HepG2 (cell line): ENCODE data around the gene PIBF1. TPM values are rescaled to one million over a fixed set of nuclear protein-coding genes. Genes with fewer than 3 reads are reported as not detected.
A peak's percentile ranks its signal among the peaks of the same experiment; 100 is the strongest.

Source experiments
- FOXJ3 ChIP-seq: sonication (generic); formaldehyde crosslinking; IDR thresholded peaks from 2 replicates; pipeline ENCODE4 v1.4.0; 2020; ENCODE audit warnings: missing genetic modification reagents, mild to moderate bottlenecking, borderline replicate concordance
- STAT5B ChIP-seq: sonication (generic); formaldehyde crosslinking; IDR thresholded peaks from 2 replicates; pipeline ENCODE4 v1.4.0; 2020; ENCODE audit warnings: missing genetic modification reagents
- YY1 ChIP-seq: IDR thresholded peaks from 2 replicates; pipeline ENCODE4 v1.6.1; 2011; ENCODE audit warnings: low read length, low read depth, moderate library complexity, mild to moderate bottlenecking; ENCODE audit not compliant: insufficient read depth, insufficient replicate concordance
- polyA plus RNA-seq, 8 experiments: library from polyadenylated mRNA; depleted of rRNA in 3 of 8; stranded (reverse) in 7 of 8; unstranded in 1 of 8; fragments of >200 nt; fragmentation: Illumina TruSeq in 4 of 8; extraction: Trizol in 4 of 8; gene quantifications; 2 replicates each; pipeline versions ENCODE4 v1.2.1 to v1.2.3, GENCODE V29; 2011 to 2016; ENCODE audit warnings: low read depth in 4 of 8, missing spikeins in 1 of 8, mixed read lengths in 1 of 8; ENCODE audit not compliant: insufficient read depth in 1 of 8
- total RNA-seq, 5 experiments: library from RNA; depleted of rRNA; stranded (reverse); fragments of >200 nt; fragmentation: Illumina TruSeq; extraction: Trizol; gene quantifications; 2 replicates each; pipeline ENCODE4 v1.2.3, GENCODE V29; 2016; ENCODE audit warnings: low read depth in 1 of 5
- TF ChIP-seq, protein P1 (sequence below): sonication (generic); formaldehyde crosslinking; IDR thresholded peaks from 2 replicates; pipeline ENCODE4 v1.4.0; 2020; ENCODE audit warnings: missing genetic modification reagents, borderline replicate concordance
- TF ChIP-seq, protein P2 (sequence below): IDR thresholded peaks from 2 replicates; pipeline ENCODE4 v1.6.1; 2016; ENCODE audit warnings: mild to moderate bottlenecking
- TF ChIP-seq, protein P3 (sequence below), 2 experiments: fragments of 450-650 bp in 1 of 2; sonication (generic) in 1 of 2; formaldehyde crosslinking in 1 of 2; IDR thresholded peaks; 2 replicates each; pipeline versions ENCODE4 v1.6.1 to v1.8.0; 2016 to 2022; ENCODE audit warnings: antibody characterized with exemption in 1 of 2, mild to moderate bottlenecking in 1 of 2, missing genetic modification reagents in 1 of 2

Gene PIBF1
- total and polyA plus RNA-seq, 2 of the 13 experiments (the other 11 are each of a cell fraction or from before 2014, with no cell fraction given): 4.2 to 15.8 TPM

DNA sequence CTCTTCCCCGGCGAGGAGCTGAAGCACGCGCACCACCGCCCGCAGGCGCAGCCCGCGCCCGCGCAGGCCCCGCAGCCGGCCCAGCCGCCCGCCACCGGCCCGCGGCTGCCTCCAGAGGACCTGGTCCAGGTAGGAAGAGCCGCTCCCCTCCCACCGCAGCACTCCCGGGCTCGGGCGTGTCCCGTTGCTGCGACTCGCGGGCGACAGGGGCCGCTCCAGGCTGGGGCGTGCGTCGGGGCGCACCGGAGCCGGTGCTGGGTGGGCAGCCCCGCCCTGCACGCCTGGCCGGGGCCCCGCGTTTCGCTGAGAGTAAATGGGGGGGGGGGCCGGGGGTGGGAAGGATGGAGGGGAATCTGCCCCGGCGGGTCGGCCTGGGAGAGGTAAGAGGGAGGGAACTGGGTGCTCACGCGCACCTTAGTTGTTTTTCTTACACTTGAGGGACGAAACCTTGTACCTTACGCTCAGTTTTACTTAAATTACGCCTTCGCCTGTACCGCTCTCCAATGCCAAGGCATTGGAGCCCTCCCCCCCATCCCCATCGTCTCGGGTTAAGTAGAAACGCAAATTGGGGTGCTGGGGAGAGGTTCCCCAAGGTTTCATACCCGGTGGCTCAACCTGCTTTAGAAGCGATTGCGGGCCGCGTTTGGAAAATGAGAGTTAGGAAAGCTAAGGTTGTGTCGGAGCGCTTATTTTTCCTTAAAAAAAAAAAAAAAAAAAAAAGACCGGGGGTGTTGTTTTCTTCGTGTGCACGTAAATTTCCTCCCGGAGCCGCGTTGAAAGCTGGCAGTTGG, 277.7 kb downstream of the PIBF1 start (continued):
- TF ChIP-seq, protein P1, sequence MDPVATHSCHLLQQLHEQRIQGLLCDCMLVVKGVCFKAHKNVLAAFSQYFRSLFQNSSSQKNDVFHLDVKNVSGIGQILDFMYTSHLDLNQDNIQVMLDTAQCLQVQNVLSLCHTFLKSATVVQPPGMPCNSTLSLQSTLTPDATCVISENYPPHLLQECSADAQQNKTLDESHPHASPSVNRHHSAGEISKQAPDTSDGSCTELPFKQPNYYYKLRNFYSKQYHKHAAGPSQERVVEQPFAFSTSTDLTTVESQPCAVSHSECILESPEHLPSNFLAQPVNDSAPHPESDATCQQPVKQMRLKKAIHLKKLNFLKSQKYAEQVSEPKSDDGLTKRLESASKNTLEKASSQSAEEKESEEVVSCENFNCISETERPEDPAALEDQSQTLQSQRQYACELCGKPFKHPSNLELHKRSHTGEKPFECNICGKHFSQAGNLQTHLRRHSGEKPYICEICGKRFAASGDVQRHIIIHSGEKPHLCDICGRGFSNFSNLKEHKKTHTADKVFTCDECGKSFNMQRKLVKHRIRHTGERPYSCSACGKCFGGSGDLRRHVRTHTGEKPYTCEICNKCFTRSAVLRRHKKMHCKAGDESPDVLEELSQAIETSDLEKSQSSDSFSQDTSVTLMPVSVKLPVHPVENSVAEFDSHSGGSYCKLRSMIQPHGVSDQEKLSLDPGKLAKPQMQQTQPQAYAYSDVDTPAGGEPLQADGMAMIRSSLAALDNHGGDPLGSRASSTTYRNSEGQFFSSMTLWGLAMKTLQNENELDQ (CRISPR knock-in tag): no peak
- TF ChIP-seq YY1: peak; percentile 14
- TF ChIP-seq STAT5B (CRISPR knock-in tag): no peak
- TF ChIP-seq, protein P2, sequence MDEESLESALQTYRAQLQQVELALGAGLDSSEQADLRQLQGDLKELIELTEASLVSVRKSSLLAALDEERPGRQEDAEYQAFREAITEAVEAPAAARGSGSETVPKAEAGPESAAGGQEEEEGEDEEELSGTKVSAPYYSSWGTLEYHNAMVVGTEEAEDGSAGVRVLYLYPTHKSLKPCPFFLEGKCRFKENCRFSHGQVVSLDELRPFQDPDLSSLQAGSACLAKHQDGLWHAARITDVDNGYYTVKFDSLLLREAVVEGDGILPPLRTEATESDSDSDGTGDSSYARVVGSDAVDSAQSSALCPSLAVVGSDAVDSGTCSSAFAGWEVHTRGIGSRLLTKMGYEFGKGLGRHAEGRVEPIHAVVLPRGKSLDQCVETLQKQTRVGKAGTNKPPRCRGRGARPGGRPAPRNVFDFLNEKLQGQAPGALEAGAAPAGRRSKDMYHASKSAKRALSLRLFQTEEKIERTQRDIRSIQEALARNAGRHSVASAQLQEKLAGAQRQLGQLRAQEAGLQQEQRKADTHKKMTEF (CRISPR knock-in tag): no peak
- TF ChIP-seq, protein P3, sequence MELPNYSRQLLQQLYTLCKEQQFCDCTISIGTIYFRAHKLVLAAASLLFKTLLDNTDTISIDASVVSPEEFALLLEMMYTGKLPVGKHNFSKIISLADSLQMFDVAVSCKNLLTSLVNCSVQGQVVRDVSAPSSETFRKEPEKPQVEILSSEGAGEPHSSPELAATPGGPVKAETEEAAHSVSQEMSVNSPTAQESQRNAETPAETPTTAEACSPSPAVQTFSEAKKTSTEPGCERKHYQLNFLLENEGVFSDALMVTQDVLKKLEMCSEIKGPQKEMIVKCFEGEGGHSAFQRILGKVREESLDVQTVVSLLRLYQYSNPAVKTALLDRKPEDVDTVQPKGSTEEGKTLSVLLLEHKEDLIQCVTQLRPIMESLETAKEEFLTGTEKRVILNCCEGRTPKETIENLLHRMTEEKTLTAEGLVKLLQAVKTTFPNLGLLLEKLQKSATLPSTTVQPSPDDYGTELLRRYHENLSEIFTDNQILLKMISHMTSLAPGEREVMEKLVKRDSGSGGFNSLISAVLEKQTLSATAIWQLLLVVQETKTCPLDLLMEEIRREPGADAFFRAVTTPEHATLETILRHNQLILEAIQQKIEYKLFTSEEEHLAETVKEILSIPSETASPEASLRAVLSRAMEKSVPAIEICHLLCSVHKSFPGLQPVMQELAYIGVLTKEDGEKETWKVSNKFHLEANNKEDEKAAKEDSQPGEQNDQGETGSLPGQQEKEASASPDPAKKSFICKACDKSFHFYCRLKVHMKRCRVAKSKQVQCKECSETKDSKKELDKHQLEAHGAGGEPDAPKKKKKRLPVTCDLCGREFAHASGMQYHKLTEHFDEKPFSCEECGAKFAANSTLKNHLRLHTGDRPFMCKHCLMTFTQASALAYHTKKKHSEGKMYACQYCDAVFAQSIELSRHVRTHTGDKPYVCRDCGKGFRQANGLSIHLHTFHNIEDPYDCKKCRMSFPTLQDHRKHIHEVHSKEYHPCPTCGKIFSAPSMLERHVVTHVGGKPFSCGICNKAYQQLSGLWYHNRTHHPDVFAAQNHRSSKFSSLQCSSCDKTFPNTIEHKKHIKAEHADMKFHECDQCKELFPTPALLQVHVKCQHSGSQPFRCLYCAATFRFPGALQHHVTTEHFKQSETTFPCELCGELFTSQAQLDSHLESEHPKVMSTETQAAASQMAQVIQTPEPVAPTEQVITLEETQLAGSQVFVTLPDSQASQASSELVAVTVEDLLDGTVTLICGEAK (IDR thresholded peaks at IDR 0.05): no peak
- TF ChIP-seq, protein P3 (CRISPR knock-in tag; IDR thresholded peaks at IDR 0.05): no peak
- TF ChIP-seq FOXJ3 (CRISPR knock-in tag): no peak
